Fibroblast of lung (primary cell): ENCODE results near the gene LAMB1. TPM values are rescaled to one million over a fixed set of nuclear protein-coding genes. Genes with fewer than 3 reads are reported as not detected.
A peak's percentile ranks its signal among the peaks of the same experiment; 100 is the strongest.

Source experiments
- DNase-seq, 2 donors: peaks; one replicate each; pipeline versions ENCODE4 v3.0.0 to v3.0.0-alpha.2; 2010; ENCODE audit warnings: low read depth in 2 of 2
- H2AFZ ChIP-seq: 2 replicates; pipeline ENCODE4 v1.5.1; 2012; ENCODE audit warnings: low read length, control low read depth, inconsistent platforms
- H3K27ac ChIP-seq: 2 replicates; pipeline ENCODE4 v1.5.1; 2011; ENCODE audit warnings: low read length, control low read depth; ENCODE audit not compliant: insufficient read depth
- H3K27me3 ChIP-seq: 2 replicates; pipeline ENCODE4 v1.5.1; 2011; ENCODE audit warnings: mild to moderate bottlenecking, low read length; ENCODE audit not compliant: control insufficient read depth, insufficient read depth
- H3K36me3 ChIP-seq: 2 replicates; pipeline ENCODE4 v1.5.1; 2011; ENCODE audit warnings: low read length; ENCODE audit not compliant: control insufficient read depth, insufficient read depth
- H3K4me1 ChIP-seq: 2 replicates; pipeline ENCODE4 v1.5.1; 2011; ENCODE audit warnings: low read length; ENCODE audit not compliant: control insufficient read depth, insufficient read depth; ENCODE audit errors: extremely low read depth
- H3K4me2 ChIP-seq: 2 replicates; pipeline ENCODE4 v1.5.1; 2011; ENCODE audit warnings: low read length, control low read depth; ENCODE audit not compliant: insufficient read depth; ENCODE audit errors: extremely low read depth
- H3K4me3 ChIP-seq, 4 experiments: fragments of 200-600 bp in 1 of 4; sonication (generic) in 1 of 4; replicated peaks in 1 of 4; 2 replicates each; pipeline ENCODE4 v1.5.1; 2011 to 2016; ENCODE audit warnings: low read length in 4 of 4, low read depth in 3 of 4, mild to moderate bottlenecking in 3 of 4, control low read depth in 2 of 4, inconsistent platforms in 1 of 4, mixed read lengths in 1 of 4; ENCODE audit not compliant: insufficient read depth in 1 of 4; ENCODE audit errors: control extremely low read depth in 1 of 4
- H3K79me2 ChIP-seq: 2 replicates; pipeline ENCODE4 v1.5.1; 2012; ENCODE audit warnings: mild to moderate bottlenecking, low read length, inconsistent platforms; ENCODE audit not compliant: control insufficient read depth, insufficient read depth
- H3K9ac ChIP-seq: 2 replicates; pipeline ENCODE4 v1.5.1; 2011; ENCODE audit warnings: mild to moderate bottlenecking, low read length, control low read depth; ENCODE audit not compliant: insufficient read depth
- H3K9me3 ChIP-seq: 2 replicates; pipeline ENCODE4 v1.5.1; 2012; ENCODE audit warnings: low read depth, low read length; ENCODE audit not compliant: control insufficient read depth, insufficient read depth
- H4K20me1 ChIP-seq: 2 replicates; pipeline ENCODE4 v1.5.1; 2011; ENCODE audit warnings: low read length; ENCODE audit not compliant: control insufficient read depth, insufficient read depth; ENCODE audit errors: extremely low read depth
- CTCF ChIP-seq, 2 donors: IDR thresholded peaks in 1 of 2; conservative IDR thresholded peaks in 1 of 2; 1 replicate in 1 of 2; 2 replicates in 1 of 2; pipeline ENCODE4 v1.5.1; 2011 to 2012; ENCODE audit warnings: low read length in 2 of 2, control low read depth in 1 of 2, inconsistent platforms in 1 of 2, low read depth in 1 of 2, mild to moderate bottlenecking in 1 of 2
- EZH2 ChIP-seq: IDR thresholded peaks from 2 replicates; pipeline ENCODE4 v1.5.1; 2012; ENCODE audit warnings: low read length, control low read depth, mild to moderate bottlenecking; ENCODE audit errors: missing control alignments
- polyA plus RNA-seq, 2 donors: library from polyadenylated mRNA; depleted of rRNA in 1 of 2; stranded (reverse) in 1 of 2; unstranded in 1 of 2; fragments of >200 nt; gene quantifications; 2 replicates each; pipeline ENCODE4 v1.2.1, GENCODE V29; 2011 to 2012; ENCODE audit warnings: missing spikeins in 1 of 2
- total RNA-seq: library from RNA; depleted of rRNA; stranded (reverse); fragments of >200 nt; gene quantifications from 2 replicates; pipeline ENCODE4 v1.2.1, GENCODE V29; 2014

LAMB1 gene
- total and polyA plus RNA-seq, 2 donors (not counting 1 experiment from before 2014, with no cell fraction given): 428 to 516 TPM

- H3K4me1 ChIP-seq: peaks cover 27% of the 10 kb centered on the region
- H3K9ac ChIP-seq: no peak overlapping the region
- H3K4me3 ChIP-seq: no peak overlapping the region
- H3K4me2 ChIP-seq: no peak overlapping the region
- H3K27ac ChIP-seq: no peak overlapping the region
- no peaks in the 10 kb centered on the region for H3K9me3 ChIP-seq
- H3K36me3 ChIP-seq: peaks cover 18% of the 10 kb centered on the region
- no peaks in the 10 kb centered on the region for H3K27me3 ChIP-seq
- no peaks in the 10 kb centered on the region for H4K20me1 ChIP-seq
- no peak overlapping the region for H2AFZ ChIP-seq
- DNase-seq: no peak
- TF ChIP-seq EZH2 (no peak), CTCF (conservative IDR thresholded peaks at IDR 0.05 in 1 of 2, IDR thresholded peaks at IDR 0.05 in 1 of 2; ENCODE audit: low read depth in 1 of 2, low read length in 2 of 2) (no peak)
- H3K79me2 ChIP-seq: peaks cover 13% of the 10 kb centered on the region
Observed at GRCh38 chr7:107994421-107995030, 8.4 kb downstream of the LAMB1 start.

DNA sequence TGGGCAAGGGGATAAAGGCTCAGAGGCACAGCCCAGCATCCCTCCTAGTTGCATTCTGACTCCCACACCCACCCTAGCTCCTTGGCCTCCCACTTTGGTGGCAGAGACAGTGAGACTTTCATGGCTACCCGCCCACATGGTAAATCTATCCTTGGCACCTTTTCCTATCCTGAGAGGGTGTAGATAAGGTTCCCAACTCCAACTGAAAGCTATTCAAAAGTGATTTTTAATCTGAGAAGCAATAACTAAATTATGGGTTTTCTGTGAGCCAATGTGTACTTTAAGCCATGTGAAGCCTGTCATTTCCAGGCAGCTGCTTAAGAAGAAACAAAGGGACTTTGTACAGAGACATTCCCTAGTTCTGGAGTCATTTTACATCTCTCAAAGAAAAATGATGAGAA is 9.1 kb downstream of the LAMB1 start:
- peak in 1 of 2 donors; percentile 60 for DNase-seq
- no peak overlapping the region for H3K9ac ChIP-seq
- peaks cover 29% of the 10 kb centered on the region for H3K4me1 ChIP-seq
- no peak overlapping the region for H2AFZ ChIP-seq
- H3K36me3 ChIP-seq: peaks cover 15% of the 10 kb centered on the region
- H3K4me3 ChIP-seq: no peak overlapping the region
- TF ChIP-seq EZH2 (no peak), CTCF (conservative IDR thresholded peaks at IDR 0.05 in 1 of 2, IDR thresholded peaks at IDR 0.05 in 1 of 2; ENCODE audit: low read depth in 1 of 2, low read length in 2 of 2) (no peak)
- H3K79me2 ChIP-seq: peaks cover 8% of the 10 kb centered on the region
- no peaks in the 10 kb centered on the region for H3K27me3 ChIP-seq
- no peak overlapping the region for H3K4me2 ChIP-seq
- H3K27ac ChIP-seq: no peak overlapping the region
- no peaks in the 10 kb centered on the region for H3K9me3 ChIP-seq
- no peaks in the 10 kb centered on the region for H4K20me1 ChIP-seq

DNA sequence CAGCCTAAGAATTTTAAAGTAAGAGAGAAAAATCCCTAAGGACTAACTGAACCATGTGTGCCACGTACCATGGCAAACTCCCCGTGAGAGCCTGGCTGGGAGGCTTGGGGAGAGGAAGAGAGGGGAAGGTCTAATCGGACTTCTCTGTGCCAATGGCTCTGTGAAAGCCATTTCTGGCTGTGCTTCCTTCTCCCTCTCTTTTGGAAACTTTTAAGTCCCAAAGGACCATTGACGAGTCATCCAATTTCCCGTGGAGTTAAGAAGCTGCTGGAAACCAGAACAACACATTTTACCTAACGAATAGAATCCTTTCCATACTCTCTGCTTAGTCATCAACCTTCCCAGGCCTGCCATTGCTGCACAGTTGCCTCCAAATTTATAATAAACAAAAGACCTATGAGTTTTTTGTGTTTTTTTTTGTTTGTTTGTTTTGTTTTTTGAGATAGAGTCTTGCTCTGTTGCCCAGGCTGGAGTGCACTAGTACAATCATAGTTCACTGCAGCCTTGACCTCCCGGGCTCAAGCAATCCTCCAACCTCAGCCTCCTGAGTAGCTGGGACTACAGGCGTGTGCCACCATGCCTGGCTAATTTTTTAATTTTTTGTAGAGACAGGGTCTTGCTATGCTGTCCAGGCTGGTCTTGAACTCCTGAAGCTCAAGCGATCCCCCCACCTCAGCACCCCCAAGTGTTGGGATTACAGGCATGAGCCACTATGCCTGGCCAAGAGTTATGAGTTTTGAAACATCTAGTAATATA is 13.2 kb downstream of the LAMB1 start:
- H2AFZ ChIP-seq: no peak overlapping the region
- H4K20me1 ChIP-seq: no peaks in the 10 kb centered on the region
- H3K36me3 ChIP-seq: peaks cover 17% of the 10 kb centered on the region
- peak; percentile 65 to 67 for DNase-seq
- H3K27me3 ChIP-seq: no peaks in the 10 kb centered on the region
- H3K9ac ChIP-seq: no peak overlapping the region
- no peaks in the 10 kb centered on the region for H3K9me3 ChIP-seq
- H3K4me3 ChIP-seq: no peak overlapping the region
- TF ChIP-seq EZH2 (no peak), CTCF (conservative IDR thresholded peaks at IDR 0.05 in 1 of 2, IDR thresholded peaks at IDR 0.05 in 1 of 2; ENCODE audit: low read depth in 1 of 2, low read length in 2 of 2) (no peak)
- H3K27ac ChIP-seq: no peak overlapping the region
- peaks cover 4% of the 10 kb centered on the region for H3K79me2 ChIP-seq
- H3K4me2 ChIP-seq: no peak overlapping the region
- H3K4me1 ChIP-seq: peaks cover 5% of the 10 kb centered on the region
